BE2C (cell line): ENCODE results near the gene MEI4.

Experiments used
- DNase-seq: peaks from one replicate; pipeline ENCODE4 v3.0.0-alpha.2; 2020
- H3K27me3 ChIP-seq: fragments of 250-450 bp; sonication (Bioruptor Pico); 2 replicates; pipeline ENCODE4 v1.5.1; 2020; ENCODE audit warnings: mild to moderate bottlenecking
- H3K36me3 ChIP-seq: fragments of 250-450 bp; sonication (Bioruptor Pico); 2 replicates; pipeline ENCODE4 v1.5.1; 2020; ENCODE audit warnings: mild to moderate bottlenecking
- H3K4me1 ChIP-seq: fragments of 250-450 bp; sonication (Bioruptor Pico); 2 replicates; pipeline ENCODE4 v1.5.1; 2020
- H3K4me3 ChIP-seq: 2 replicates; pipeline ENCODE4 v1.5.1; 2011; ENCODE audit warnings: low read depth, low read length
- H3K9me3 ChIP-seq: fragments of 250-450 bp; sonication (Bioruptor Pico); 2 replicates; pipeline ENCODE4 v1.5.1; 2020
- TF ChIP-seq, protein P1 (sequence below): IDR thresholded peaks from 2 replicates; pipeline ENCODE4 v1.5.1; 2012; ENCODE audit warnings: mild to moderate bottlenecking, low read depth, low read length

MEI4 gene

DNA sequence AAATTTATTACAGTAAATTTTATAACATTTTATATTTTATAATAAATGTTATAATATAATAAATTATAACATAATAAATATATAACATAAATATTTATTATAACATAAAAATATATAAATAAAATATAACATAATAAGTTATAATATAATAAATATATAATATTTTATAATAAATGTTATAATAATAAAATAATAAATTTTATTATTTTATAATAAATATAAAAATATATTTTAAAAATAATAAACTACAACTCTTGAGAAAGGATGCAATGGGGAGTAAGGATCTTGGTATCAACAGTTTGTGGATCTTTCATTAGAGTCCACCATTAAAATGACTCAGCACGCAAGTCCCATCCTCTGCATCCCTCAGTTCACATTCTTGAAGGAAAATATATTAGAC lies 312.6 kb downstream of the MEI4 start:
- Histone ChIP-seq H3K4me1 (no peaks in the 10 kb centered on the region), H3K4me3 (no peak overlapping the region), H3K9me3 (no peaks in the 10 kb centered on the region), H3K36me3 (no peaks in the 10 kb centered on the region), H3K27me3 (no peaks in the 10 kb centered on the region)
- TF ChIP-seq, protein P1, sequence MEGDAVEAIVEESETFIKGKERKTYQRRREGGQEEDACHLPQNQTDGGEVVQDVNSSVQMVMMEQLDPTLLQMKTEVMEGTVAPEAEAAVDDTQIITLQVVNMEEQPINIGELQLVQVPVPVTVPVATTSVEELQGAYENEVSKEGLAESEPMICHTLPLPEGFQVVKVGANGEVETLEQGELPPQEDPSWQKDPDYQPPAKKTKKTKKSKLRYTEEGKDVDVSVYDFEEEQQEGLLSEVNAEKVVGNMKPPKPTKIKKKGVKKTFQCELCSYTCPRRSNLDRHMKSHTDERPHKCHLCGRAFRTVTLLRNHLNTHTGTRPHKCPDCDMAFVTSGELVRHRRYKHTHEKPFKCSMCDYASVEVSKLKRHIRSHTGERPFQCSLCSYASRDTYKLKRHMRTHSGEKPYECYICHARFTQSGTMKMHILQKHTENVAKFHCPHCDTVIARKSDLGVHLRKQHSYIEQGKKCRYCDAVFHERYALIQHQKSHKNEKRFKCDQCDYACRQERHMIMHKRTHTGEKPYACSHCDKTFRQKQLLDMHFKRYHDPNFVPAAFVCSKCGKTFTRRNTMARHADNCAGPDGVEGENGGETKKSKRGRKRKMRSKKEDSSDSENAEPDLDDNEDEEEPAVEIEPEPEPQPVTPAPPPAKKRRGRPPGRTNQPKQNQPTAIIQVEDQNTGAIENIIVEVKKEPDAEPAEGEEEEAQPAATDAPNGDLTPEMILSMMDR = no peak
- DNase-seq = no peak

DNA sequence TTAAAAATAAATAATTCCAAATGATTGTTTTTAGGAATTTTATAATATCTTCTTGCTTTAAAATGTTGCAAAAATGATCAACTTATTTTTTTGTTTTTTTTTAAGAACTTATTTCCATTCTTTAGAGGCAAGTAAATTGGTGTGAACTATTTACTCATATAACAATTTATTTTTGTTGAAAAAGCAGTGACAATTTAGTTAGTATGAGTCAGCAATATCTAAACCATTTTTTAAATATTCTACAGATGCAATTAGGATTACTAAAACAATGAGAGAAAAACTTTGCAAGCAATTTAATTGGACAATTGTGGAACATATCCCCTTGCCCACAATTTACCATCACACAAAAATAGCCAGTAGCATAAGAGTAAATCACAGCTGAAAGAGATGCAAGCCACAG lies 319.5 kb downstream of the MEI4 start:
- Histone ChIP-seq H3K27me3 (no peaks in the 10 kb centered on the region), H3K36me3 (no peaks in the 10 kb centered on the region), H3K4me3 (no peak overlapping the region), H3K9me3 (no peaks in the 10 kb centered on the region), H3K4me1 (no peaks in the 10 kb centered on the region)
- TF ChIP-seq, protein P1 = no peak
- DNase-seq = no peak
